HT-29 (cell line): ENCODE data around the gene ATF7. TPM values are rescaled to one million over a fixed set of nuclear protein-coding genes. Genes with fewer than 3 reads are reported as not detected.
"Not testable (repeated sequence)": the region's sequence is repeated elsewhere in the genome, so short reads cannot be mapped to it uniquely, and the experiment has no call there.

Experiments
- DNase-seq: peaks from one replicate; pipeline ENCODE4 v3.0.0-alpha.2; 2015; ENCODE audit warnings: low spot score
- total RNA-seq: library from RNA; depleted of rRNA; stranded (reverse); fragments of >200 nt; shearing (Covaris generic); gene quantifications from 2 replicates; pipeline ENCODE4 v1.2.3, GENCODE V29; 2014; rRNA removed

ATF7 gene
- 6.9 and 7.5 TPM in 2 replicates for total RNA-seq

DNA sequence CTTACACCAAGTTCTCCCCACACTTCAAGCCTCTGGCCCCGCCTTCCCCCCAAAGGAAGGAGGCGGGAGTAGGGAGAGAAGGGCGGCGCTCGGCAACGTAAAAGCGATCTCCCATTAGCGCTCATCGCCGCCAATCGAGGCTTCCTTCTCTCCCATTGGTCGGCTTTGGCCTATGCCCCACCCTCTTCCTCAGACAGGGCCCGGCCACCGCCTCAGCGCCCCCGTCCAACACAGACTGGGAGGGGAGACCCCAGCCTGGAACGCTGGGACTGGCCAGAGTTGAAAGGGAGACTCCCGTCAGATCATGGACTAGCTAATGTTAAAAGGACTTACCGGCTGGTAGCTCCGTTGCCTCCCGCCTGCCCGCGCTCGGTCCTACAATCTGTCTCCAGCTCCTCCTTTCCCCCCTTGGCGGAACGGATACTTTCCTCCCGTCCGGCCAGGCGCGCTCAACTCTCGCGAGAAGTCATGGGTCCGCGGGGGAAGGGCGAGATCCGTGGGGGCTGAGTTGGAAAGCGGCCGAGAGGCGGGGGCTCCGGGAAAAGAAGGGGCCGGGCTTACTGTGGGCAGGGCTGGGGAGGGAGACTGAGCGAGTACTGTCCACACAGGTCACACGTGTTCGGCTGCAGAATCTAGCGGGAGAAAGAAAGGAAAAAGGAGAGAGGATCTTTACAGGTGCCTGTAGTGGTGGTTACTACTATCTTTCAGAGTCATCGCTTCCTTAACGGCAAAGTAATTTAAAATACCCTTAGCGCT, at the start of gene ATF7:
Gene ATF7 (minus strand): TSS at position 437 of the 756 bp plus-strand sequence. CDS start 25,382 bp downstream, outside the sequence.
- DNase-seq, result peak; percentile 98

DNA sequence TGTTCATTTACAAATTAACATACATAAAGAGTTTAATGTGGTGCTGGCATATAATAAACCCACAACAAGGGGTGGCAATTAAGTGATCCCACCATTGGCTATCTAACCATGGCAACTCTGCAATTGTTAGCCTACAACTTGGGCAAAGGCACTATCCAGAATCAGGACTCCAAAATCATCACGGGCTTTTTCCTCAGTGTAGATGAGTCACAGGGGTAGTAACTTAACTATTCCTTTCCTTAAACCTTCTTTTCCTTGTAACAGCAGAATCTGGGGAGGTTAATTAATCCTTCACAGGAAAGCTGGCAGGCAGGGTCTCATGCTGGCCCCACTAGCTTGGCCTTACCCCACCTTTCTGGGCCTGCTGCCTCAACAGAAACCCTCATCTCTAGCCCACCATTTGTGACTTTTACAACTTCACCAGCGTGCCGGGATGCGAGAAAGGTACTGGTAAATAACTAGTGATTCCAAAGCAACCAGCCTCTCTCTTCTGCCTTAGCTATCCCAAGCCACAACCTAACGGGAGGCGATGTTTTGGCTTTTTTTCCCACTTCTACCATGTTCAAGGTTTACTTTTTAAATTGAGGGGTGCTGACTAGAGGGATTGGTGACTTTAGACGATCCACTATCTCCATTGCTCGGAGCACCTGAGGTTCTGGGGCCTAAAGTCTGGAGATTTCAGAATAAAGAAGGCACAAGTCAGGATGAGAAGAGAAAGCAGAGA, 49.0 kb upstream of the ATF7 start:
- DNase-seq, result peak; percentile 15

DNA sequence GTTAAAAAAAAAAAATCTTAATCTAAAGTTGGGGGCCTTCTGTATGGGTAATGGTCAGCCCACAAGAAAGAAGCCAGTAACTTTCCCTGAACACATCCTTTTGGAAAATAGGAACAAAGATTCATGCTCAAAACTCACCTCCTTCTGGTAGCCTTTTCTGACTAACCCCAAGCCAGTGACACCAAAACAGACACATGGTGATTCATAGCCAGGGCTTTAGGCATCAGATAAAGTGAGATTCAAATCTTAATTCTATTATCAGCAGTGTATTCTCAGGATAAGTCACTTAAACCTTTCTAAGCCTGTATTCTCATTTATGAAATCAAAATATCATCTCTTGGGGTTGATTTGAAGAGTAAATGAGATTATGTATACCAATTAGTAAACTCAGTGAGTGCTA, 44.8 kb upstream of the ATF7 start:
- DNase-seq, result no peak

DNA sequence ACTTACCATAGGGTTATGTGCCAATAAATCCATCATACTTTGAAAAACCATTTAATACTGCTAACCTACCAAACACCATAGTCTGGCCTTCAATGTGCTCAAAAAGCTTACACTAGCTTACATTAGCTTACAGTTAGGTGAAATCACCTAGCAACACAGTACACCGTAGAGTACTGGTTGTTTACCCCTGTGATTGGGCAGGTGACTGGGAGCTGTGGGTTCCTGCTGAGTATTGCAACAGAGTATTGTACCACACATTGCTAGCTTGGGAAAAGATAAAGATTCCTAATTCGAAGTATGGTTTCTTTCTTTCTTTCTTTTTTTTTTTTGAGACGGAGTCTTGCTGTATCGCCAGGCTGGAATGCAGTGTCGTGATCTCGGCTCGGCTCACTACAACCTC, 44.1 kb upstream of the ATF7 start:
- DNase-seq, result no peak

DNA sequence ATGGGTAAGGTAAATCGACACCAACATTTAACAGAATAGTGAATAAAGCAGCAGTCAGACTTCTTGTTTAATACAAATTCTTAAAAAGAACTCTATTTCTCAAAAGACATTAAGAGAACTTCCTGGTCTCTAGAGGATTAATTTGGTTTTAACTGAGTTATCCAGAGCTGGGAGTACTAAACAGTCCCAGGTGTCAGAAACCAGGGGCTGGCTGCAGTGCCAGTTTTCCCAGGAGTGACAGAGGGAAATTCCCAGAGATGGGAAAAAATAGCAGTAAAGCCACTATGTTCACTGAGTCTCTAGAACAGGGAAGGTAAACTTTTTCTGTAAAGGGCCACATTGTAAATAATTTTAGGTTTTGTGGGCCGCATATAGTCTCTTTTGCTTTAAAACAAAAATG, 40.9 kb upstream of the ATF7 start:
- DNase-seq, result no peak

DNA sequence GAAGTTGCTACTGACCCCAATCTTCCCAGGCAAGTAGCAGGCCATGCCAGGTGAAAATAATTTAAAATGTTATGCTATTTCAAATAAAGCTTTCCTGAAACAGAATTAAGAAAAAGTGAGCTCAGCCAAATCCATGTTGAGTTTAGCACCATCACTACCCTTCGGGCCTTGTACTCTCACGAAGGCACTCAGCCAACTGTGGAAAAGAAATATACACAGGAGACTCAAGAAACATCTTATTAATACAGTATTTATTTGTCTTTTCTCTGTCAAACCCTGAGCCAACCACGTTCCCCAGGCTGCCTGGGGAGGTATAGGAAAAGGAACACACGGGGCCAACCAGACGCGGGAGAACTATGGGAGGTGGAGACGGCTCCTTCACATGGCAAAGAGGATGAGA, 38.8 kb upstream of the ATF7 start:
- DNase-seq, result no peak

DNA sequence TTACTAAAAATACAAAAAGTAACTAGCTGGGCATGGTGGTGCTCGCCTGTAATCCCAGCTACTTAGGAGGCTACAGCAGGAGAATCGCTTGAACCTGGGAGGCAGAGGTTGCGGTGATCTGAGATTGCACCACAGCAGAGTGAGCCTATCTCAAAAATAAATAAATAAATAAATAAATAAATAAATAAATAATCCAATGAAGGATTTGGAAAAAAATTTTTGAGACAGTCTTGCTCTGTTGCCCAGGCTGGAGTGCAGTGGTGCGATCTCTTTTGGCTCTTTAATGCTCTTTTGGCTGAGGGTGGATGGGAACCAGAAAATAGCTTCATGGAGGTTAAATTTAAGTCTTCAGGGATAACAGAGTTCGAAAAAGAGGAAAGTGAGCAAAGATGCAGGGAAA, 38.0 kb upstream of the ATF7 start:
- no peak for DNase-seq

DNA sequence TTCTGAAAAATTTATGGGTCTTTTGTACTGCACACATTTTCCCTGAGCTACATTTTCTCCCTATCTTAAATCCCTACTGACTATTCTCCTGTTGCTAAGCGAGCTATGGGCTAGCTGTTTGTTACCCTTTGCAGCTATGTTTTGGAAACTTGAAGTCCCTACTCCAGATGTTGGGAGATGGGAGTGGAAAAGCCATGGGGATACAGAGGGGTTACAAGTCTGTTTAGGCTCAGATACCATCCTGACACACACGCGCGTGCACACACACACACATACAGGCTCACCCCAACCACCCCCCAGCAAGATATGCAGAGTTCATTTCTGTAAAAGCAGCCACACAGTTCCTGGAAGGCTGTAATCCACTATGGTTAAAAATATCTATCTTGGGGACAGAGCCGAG, 33.9 kb upstream of the ATF7 start:
- DNase-seq, result no peak

DNA sequence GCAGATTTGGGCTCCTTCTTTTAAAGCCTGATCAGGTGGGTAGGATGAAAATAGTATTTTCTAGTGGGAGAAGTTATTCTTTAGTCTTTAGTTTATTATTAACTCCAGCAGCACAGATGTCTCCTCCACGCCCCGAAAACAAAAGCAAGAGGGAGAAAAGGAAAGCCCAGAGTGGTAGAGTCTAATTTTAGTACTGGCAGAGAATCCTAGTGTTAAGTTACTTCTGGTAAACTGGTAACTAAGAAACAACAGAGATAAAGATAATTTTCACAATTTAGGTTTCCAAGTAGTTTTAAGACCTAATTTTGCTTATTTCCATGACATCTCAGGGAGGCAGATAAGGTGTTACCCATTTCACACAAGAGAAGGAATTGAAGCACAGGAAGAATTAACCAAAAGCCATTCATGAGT, 33.4 kb upstream of the ATF7 start:
- DNase-seq, result peak; percentile 67

DNA sequence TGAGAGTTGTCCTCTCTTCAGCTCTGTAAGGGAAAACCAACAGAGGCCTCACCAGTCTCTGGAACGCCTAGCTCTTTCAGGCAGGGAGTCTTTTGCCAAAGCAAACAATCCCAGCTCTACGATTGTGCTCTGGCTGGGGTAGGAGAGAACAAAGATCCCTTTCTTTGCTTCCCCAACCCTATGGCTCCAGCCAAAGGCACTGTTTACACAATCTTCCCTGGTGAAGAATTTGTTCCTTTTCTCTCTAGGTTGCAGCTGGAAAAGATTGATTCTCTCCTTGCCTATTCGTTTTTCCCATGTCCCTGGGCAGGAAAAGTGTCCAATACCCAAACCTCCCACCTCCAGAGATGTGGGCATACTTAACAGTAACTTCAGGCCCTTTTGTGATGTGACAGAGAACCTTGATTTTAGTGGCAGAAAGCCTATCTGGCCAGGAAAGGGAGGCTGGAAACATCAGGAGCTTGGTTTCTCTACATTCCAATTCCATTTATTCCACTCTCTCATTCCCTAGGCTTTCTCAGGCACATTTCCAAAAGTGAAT, 32.9 kb upstream of the ATF7 start:
- DNase-seq, result peak; percentile 94

DNA sequence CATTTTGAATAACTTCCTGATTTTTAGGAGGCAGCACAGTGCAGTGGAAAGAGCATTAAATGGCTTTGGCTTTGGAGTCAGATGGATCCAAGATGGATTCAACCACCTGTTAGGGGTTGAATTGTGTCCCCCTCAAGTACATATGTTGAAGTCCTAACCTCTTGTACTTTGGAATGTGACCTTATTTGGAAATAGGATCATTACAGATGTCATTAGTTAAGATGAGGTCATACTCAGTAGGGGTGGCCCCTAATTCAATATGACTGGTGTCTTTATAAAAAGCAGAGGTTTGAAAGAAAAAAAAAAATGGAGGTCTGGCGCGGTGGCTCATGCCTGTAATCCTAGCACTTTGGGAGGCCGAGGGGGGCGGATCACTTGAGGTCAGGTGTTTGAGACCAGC, 30.9 kb upstream of the ATF7 start:
- no peak for DNase-seq

DNA sequence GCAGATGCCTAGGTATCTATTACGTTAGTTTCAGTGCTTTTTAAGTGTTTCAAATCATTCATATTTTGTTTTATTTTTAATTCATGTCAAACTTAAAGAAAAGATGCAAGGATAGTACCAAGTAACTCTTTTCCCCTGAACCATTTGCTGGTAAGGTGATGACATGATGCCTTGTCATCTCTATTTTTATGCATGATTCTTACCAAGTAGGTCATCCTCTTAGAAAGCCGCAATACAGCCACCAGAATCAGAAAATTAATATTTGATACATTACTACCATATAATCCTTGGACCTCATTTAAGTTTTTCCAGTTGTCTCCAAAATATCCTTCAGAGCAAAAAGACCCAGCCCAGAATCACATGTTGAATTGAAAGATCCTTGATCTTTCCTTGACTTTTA, 27.4 kb upstream of the ATF7 start:
- DNase-seq, result no peak

DNA sequence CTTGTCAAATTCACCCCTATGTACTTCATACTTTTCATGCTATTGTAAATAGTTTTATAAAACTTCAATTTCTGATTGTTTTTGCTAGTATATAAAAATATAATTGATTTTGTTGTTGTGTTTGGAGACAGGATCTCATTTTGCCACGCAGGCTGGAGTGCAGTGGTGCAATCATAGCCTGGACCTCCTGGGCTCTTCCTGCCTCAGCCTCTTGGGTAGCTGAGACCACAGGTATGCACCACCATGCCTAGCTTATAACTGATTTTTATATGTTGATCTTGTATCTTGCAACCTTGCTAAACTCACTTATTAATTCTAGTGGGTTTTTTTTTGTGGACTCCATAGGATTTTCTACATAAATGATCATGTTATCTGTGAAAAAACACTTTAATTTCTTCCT, 26.2 kb upstream of the ATF7 start:
- no peak for DNase-seq

DNA sequence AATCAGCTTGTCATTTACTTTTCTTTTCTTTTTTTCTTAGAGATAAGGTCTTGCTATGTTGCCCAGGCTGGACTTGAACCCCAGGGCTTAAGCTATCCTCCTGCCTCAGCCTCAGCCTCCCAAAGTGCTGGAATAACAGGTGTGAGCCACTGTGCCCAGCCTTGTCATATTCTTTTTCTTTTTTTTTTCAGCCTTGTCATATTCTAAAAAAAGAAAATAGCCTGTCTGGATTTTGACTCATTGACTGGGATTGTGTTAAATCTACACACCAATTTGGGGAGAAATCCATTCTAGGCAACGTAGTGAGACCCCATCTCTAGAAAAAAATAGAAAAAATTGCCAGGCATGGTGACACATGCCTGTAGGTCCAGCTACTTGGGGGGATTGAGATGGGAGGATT, 25.6 kb upstream of the ATF7 start:
- DNase-seq, result no peak

DNA sequence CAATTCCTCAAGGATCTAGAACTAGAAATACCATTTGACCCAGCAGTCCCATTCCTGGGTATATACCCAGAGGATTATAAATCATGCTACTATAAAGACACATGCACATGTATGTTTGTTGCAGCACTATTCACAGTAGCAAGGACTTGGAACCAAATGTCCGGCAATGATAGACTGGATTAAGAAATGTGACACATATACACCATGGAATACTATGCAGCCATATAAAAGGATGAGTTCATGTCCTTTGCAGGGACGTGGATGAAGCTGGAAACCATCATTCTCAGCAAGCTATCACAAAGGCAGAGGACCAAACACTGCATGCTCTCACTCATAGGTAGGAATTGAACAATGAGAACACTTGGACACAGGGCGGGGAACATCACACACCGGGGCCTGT, 20.1 kb upstream of the ATF7 start:
- DNase-seq, result not testable (repeated sequence)

DNA sequence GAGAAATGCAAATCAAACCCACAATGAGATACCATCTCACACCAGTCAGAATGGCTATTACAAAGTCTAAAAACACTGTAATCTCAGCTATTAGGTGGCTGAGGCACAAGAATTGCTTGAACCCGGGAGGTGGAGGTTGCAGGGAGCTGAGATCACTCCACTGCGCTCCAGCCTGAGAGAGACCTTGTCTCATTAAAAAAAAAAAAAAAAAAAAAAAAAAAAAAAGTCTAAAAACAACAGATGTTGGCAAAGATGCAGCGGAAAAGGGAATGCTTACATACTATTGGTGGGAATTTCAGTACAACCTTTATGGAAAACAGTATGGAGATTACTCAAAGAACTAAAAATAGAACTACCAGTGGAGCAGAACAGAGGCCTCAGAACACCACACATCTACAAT, 19.0 kb upstream of the ATF7 start:
- DNase-seq, result no peak

DNA sequence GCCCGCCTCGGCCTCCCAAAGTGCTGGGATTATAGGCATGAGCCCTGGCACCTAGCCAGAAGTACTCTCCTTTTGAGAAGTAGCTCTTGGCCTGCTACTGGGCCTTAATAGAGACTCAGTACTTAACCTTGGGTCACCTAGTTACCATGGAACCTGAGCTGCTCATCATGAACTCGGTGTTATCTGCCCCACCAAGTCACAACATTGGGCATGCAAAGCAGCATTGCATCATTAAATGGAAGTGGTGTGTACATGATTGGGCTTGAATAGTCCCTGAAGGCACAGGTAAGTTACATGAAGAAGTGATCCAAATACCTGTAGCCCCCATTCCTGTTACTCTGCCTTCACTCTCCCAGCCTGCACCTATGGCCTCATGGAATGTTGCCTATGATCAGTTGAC, 18.0 kb upstream of the ATF7 start:
- DNase-seq, result no peak

DNA sequence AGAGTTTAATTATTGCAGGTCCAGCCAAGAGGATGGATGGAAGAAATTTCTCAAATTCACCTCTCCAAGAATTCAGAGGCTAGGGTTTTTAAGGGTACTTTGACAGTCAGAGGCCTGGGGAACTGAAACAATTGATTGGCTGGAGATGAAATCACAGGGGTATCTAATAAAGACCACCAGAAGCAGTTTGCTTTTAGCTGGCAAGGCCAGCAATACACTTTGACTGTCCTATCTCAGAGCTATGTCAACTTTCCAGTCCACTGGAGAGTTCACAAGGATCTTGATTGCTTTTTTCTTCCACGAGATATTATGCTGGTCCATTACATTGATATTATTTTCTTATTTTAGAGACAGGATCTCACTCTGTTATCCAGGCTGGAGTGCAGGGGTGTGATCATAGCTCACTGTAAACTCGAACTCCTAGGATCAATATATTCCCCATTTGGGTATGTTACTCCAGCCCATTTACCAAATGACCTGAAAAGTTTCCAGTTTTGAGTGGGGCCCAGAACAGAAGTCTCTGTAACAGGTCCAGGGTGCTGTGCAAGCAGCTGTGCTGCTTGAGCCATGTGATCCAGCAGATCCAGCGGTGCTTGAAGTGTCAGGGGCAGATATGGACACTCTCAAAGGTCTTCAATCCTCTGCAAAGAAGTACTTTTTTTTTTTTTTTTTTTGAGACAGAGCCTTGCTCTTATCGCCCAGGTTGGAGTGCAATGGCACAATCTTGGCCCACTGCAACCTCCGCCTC, 17.2 kb upstream of the ATF7 start:
- no peak for DNase-seq

DNA sequence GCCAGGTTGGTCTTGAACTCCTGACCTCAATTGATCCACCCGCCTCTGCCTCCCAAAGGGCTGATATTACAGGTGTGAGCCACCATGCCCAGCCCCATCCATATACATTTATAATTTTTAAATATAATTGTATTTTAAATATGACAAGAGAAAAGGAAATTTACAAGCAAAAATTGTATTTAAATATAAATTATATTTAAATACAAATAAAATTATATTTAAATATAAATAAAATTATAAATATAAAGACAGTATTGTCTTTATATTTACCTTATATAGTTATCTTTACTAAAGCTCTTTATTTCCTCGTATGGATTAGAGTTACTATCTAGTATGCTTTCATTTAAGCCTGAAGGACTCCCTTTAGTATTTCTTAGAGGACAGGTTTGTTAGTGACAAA, 11.9 kb upstream of the ATF7 start:
- no peak for DNase-seq

DNA sequence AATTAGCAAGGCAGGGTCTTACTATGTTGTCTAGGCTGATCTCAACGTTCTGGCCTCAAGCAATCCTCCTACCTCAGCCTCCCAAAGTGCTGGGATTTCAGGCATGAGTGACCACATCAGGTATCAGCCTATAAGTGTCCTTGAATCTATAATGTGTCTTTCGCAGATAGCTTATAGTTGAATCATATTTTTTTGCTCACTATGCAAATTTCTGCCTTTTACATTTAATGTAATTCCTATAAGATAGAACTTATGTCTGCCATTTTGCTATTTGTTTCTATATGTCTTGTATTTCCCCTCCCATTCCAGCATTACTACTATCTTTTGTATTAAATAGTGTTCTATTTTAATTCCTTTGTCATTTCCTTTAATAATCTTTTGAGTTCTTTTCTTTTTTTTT, 10.5 kb upstream of the ATF7 start:
- DNase-seq, result no peak

DNA sequence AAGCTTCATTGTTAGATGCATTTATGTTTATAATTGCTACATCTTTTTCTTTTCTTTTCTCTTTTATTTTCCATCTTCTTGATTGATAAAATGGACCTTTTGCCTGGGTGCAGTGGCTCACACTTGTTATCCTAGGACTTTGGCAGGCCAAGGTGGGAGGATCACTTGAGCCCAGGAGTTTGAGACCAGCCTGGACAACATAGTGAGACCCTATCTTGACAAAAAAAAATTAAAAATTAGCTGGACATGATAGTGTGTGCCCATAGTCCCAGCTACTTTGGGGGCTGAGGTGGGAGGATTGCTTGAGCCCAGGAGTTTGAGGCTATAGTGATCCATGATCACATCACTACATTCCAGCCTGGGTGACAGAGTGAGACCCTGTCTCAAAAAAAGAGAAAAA, 9.5 kb upstream of the ATF7 start:
- not testable (repeated sequence) for DNase-seq

DNA sequence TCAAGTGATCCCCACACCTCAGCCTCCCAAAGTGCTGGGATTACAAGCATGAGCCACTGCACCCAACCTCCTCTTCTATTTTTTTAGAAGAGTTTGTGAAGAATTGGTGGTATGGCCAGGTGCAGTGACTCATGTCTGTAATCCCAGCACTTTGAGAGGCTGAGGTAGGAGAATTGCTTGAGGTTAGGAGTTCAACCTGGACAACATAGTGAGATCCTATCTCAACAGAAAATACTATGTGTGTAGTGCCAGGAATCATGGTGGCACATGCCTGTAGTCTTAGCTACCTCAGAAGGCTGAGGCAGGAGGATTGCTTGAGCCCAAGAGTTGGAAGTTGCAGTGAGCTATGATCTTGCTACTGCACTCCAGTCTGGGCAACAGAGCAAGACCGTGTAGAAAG, 5.5 kb upstream of the ATF7 start:
- DNase-seq, result no peak
